GM18505 (cell line): ENCODE measurements around the gene ZNF148.
"Not testable (repeated sequence)": the region's sequence is repeated elsewhere in the genome, so short reads cannot be mapped to it uniquely, and the experiment has no call there.

Experiments
- ATAC-seq: cut with Tn5 transposase; IDR thresholded peaks from one replicate; pipeline ENCODE4 v1.9.1; 2021; ENCODE audit not compliant: unreplicated experiment
- POLR2A ChIP-seq: IDR thresholded peaks from 4 replicates; pipeline ENCODE4 v1.6.1; 2011; ENCODE audit warnings: borderline replicate concordance; ENCODE audit not compliant: insufficient read depth, insufficient read length; ENCODE audit errors: extremely low read depth

Gene ZNF148, protein sequence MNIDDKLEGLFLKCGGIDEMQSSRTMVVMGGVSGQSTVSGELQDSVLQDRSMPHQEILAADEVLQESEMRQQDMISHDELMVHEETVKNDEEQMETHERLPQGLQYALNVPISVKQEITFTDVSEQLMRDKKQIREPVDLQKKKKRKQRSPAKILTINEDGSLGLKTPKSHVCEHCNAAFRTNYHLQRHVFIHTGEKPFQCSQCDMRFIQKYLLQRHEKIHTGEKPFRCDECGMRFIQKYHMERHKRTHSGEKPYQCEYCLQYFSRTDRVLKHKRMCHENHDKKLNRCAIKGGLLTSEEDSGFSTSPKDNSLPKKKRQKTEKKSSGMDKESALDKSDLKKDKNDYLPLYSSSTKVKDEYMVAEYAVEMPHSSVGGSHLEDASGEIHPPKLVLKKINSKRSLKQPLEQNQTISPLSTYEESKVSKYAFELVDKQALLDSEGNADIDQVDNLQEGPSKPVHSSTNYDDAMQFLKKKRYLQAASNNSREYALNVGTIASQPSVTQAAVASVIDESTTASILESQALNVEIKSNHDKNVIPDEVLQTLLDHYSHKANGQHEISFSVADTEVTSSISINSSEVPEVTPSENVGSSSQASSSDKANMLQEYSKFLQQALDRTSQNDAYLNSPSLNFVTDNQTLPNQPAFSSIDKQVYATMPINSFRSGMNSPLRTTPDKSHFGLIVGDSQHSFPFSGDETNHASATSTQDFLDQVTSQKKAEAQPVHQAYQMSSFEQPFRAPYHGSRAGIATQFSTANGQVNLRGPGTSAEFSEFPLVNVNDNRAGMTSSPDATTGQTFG

DNA sequence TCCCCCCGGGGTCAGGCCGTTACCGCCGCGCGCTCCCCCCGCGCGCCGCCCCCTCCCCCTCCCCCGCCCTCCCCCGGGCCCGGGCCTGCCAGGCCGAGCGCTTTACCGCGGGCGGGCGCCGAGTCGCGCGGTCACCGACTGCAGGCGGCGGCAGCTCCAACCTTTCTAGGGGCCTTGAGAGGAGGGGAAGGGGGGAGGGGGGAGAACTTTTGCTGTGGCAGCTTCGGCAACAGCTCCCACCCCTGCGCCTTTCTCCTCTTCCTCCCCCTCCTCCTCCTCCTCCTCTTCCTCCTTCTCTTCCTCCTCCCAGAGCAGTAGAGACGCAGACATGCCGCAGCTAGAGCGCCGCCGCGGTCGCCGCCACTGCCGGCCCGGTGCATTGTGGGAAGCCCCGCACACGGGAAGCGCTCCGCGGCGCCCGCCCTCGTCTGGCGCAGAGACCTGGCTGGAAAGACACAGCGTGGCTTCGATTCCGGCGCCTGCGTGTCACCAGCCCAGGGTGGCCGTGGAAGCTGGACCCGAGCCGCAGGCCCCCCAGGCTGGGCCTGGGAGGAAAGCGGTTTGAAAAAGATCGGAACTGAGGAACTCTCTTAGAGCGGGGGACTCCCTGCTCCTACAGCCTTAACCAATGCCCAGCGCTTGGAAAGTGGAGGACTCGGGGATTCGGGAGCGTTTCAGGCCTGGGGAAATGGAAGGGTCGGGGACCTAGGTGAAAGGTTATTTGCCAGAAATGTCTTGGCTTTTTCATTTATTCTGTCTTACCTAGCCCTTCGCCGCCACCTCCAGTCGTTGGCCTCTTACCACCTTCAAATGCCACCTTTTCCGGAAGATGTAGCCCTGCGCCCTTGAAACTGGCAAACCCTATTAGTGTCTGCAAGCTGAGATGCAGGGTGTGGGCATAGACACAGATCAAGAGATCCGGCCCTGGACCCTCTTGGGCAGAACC, at the start of gene ZNF148:
Gene ZNF148, minus strand, starts transcription at position 330 of the 946 bp plus-strand sequence. CDS start 61,685 bp downstream, outside the sequence.
- TF ChIP-seq POLR2A: peak; percentile 97
- peak; percentile 86 for ATAC-seq

DNA sequence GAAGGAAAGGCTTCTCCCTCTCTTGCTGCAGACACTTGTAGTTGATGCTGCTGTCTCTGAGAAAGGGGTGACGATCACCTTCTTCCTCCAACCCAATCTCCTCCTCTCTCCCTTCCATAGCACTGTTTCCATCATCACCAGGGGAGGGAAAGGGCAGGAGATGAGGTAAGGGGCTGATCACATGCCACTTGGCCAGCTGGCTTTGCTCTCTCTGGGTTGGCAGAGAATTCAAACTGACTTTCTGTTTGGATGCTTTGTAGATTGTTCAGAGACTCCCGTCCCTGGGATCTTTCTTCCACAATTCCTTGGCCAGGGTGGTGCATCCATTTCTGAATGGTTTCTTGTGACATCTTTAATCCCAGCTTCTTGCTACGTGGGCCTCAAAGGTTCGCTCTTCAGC, 43.2 kb upstream of the ZNF148 start:
- no peak for TF ChIP-seq POLR2A
- ATAC-seq: no peak

DNA sequence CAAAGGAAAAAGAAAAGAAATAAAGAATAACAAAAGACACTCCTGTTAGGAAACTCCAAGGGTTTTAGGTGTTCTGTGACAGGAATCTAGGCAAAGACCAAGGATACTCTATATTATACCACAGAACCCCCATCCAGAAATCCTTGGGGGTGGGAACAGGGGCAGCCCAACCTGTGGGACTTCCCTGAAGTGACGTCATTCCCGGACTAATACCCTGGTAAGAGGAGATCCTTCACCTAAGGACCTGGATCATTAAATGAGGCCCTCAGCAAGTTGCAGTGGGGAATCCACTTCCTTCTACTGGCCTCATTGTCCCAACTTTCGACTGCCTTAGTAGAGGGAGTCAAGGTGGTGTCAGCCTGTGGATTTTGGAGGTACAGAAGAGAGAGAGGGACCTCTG, 41.1 kb upstream of the ZNF148 start:
- no peak for TF ChIP-seq POLR2A
- ATAC-seq: no peak

DNA sequence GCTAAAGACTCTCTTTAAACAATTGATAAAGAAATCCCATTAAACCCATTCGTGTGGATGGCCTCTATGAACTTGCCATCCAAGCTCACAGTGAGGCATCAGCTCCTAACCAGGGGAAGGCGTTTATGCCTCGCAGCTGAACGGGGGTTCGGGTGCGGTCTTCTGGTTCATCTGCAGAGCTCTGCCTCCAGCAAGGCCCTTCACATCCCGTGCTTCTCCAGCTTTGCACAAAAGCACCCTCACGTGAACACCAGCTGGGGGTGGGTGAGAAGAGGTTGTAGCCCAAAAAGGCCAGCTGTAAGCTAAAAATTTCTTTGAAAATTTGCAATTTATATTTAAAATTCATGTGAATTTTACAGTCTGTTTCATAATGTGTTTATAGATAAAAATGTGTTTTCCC, 39.5 kb upstream of the ZNF148 start:
- no peak for ATAC-seq
- no peak for TF ChIP-seq POLR2A

DNA sequence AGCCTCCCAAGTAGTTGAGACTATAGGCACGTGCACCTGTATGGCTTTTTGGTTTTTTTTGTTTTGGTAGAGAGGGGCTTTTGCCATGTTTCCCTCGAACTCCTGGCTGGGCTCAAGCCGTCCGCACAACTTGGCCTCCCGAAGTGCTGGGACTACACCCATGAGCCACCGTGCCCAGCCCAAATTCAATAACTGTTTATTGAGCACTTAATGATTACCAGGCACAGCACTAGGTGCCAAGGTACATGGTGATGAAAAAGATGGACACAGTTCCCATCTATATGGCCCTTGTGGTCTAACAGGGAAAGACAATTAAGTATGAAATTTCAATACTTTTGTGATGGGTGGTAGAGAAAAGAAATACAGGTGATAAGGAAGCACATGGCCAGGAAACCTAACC, 35.8 kb upstream of the ZNF148 start:
- no peak for TF ChIP-seq POLR2A
- no peak for ATAC-seq

DNA sequence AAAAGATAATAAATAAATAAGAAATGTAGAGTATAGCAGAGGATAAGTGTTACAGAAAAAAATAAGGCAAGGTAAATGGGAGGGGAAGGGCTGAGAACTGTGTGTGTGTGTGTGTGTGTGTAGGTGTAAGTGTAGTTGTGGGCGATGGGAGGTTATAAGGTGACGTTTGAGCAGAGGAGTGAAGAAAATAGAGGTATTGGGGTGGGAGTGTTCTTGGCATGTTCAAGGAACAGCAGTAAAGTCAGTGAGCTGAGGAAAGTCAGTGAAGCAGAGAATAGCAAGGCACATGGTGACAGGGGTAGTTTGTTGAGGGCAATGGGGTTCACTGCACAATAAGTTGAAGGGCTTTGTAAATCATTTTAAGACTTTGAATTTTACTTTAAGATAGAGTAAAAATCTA, 30.9 kb upstream of the ZNF148 start:
- no peak for ATAC-seq

DNA sequence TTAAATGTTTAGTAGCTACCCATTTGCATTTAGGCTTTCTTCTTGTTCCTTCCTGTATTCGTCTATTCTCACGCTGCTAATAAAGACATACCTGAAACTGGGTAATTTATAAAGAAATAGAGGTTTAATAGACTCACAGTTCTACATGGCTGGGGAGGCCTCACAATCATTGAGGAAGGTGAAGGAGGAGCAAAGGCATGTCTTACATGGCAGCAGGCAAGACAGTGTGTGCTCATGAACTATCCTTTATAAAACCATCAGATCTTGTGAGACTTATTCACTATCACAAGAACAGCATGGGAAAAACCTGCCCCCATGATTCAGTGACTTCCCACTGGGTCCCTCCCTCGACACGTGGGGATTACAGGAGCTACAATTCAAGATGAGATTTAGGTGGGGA, 30.4 kb upstream of the ZNF148 start:
- not testable (repeated sequence) for ATAC-seq

More for the DNA sequence above, 30.9 kb upstream of the ZNF148 start:
- no peak for TF ChIP-seq POLR2A

DNA sequence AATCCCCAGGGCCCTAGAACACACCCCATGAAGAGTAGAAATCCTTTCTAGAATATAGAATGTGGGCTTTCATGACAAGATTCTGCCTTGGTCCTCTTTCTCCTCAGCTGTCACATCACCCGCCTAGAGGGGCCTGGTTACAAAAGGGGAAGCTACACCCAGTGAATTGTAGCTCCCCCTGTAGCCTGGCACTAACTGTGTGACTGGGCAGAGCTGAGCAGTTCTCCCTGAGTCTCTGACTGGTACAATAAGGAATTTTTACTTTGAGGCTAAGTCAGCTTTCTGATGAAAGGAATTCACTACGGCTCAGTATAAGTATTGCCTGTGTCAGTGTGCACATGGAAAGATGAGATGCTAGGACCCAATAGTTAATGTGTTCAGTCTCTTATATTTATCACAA, 28.7 kb upstream of the ZNF148 start:
- no peak for ATAC-seq
- no peak for TF ChIP-seq POLR2A

DNA sequence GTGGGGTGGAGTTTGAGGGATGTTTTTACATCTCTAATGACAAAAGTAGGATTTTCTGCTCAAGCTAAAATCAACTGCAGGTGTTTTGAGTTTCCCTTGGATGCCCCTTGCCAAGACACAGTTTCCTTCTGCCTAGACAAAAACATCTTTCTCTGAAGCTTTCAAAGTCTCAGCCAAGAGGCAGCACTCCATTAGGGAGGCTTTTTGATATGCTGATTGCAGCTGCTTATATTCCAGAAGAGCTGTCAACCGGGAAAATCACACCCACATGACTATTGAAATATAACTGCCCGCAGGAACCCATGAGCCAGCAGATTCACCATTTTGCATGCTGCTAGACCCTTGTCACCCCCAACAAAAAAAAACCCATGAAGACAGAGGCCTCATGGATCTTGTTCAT, 27.5 kb upstream of the ZNF148 start:
- no peak for ATAC-seq
- no peak for TF ChIP-seq POLR2A

DNA sequence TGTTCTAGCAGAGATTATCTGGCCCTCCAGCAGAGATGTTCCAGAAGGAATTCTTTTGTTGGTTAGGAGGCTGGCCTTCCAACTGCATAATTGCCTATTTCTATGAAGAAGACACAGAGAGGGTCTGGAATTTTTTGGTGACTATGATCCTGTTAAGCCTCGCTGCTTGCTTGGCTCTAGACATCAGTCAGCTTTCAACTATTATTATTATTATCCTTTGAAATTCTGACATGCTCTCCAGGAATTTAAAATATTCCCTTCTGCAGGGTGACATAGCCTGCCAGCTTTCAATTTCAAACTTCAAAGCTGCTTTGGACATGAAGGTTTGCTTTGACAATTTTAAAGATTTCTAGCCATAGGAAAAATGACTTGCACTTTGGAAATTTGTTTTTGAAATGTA, 26.3 kb upstream of the ZNF148 start:
- ATAC-seq: no peak
- no peak for TF ChIP-seq POLR2A

DNA sequence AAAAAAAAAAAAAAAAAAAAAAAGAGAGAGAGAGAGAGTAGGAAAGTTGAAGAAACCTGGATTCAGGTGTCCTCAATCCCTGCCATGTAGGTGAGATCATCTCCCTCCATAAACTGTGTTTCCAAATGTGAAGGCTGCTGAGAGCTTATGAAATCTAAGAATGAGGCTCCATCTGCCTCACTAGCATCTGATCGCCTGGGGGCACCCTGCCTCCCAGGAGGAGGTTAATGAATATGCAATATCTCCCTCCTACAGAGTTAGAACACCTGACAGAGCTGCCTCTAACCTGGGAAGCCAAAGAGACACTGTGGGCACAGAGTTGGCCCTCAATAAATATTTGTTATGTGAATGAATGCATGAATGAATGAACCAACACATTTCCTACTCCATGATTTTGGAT, 23.8 kb upstream of the ZNF148 start:
- TF ChIP-seq POLR2A: no peak

DNA sequence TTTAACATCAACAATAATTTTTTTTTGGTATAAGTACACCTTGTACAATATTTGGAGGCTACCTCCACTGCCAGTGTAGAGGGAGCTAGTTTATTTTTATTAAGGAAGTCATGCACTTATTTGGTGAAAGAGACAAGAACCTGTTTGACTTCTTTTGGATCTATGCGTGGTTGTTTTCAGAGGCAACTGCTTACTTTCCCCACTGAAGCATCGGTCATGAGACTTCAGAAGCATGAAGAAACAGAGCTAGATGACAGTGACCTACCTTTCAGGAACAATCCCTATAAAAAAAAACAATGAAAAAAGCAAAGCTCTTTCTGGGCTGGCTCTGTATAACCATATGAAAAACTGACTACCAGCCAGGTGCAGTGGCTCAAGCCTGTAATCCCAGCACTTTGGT, 20.0 kb upstream of the ZNF148 start:
- no peak for ATAC-seq

More for the DNA sequence above, 23.8 kb upstream of the ZNF148 start:
- ATAC-seq: no peak

DNA sequence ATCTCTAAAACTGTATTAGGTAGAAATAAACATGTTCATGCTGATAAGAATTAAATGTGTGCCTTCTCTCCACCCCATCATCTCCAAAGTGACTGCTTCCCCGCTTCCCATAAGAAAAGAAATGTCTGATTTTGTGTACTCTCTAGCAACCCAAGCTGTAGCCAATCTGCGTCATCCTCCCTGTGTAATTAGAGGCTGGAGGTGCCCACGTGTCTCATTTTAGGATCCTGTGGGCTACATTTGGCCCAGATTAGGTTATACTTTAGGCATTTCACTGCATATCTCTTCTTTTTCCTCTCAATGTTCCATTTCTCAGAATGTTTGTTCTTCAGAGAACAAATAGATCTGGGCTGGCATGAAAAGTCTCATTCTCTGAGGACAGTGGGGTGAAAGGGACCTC, 19.3 kb upstream of the ZNF148 start:
- TF ChIP-seq POLR2A: no peak
- ATAC-seq: no peak

More for the DNA sequence above, 20.0 kb upstream of the ZNF148 start:
- TF ChIP-seq POLR2A: no peak
